Progenitor cell of endocrine pancreas (in vitro differentiated cells): ENCODE results near the gene FLRT1. TPM values are rescaled to one million over a fixed set of nuclear protein-coding genes. Genes with fewer than 3 reads are reported as not detected.

Experiments
- DNase-seq: peaks from one replicate; pipeline ENCODE4 v3.0.0; 2021; ENCODE audit warnings: low spot score; ENCODE audit not compliant: unreplicated experiment
- H3K27ac Mint-ChIP-seq: 2 replicates; pipeline ENCODE4 v1.8.0; 2021; ENCODE audit warnings: mild to moderate bottlenecking, moderate library complexity, mixed read lengths
- H3K27me3 Mint-ChIP-seq: 2 replicates; pipeline ENCODE4 v1.8.0; 2021; ENCODE audit warnings: mixed read lengths
- H3K36me3 Mint-ChIP-seq: 2 replicates; pipeline ENCODE4 v1.8.0; 2022; ENCODE audit warnings: mixed read lengths; ENCODE audit not compliant: insufficient read depth
- H3K4me1 Mint-ChIP-seq: 2 replicates; pipeline ENCODE4 v1.8.0; 2021; ENCODE audit warnings: low read depth, mixed read lengths
- H3K4me3 Mint-ChIP-seq: 2 replicates; pipeline ENCODE4 v1.8.0; 2021; ENCODE audit warnings: low read depth, mild to moderate bottlenecking, moderate library complexity, mixed read lengths
- H3K9me3 Mint-ChIP-seq: 2 replicates; pipeline ENCODE4 v1.8.0; 2021; ENCODE audit warnings: low read depth, mixed read lengths
- CTCF ChIP-seq: fragments of 200-600 bp; sonication (generic); IDR thresholded peaks from one replicate; pipeline ENCODE4 v1.5.0; 2021; ENCODE audit warnings: antibody characterized with exemption, mild to moderate bottlenecking; ENCODE audit not compliant: unreplicated experiment
- total RNA-seq: library from RNA; stranded (reverse); gene quantifications from 2 replicates; pipeline ENCODE4 v1.2.1, GENCODE V29; 2021

The FLRT1 gene
- total RNA-seq, 1 donor from 2014 or later = 0.17 TPM

GRCh38 chr11:64070314-64070681 lies 34.6 kb downstream of the FLRT1 start:
- H3K4me3 Mint-ChIP-seq = no peak overlapping the region
- no peak overlapping the region for H3K27ac Mint-ChIP-seq
- no peaks in the 10 kb centered on the region for H3K9me3 Mint-ChIP-seq
- no peak for TF ChIP-seq CTCF
- H3K4me1 Mint-ChIP-seq = peaks cover 24% of the 10 kb centered on the region
- no peak for DNase-seq
- H3K36me3 Mint-ChIP-seq = no peaks in the 10 kb centered on the region
- H3K27me3 Mint-ChIP-seq = peaks cover 18% of the 10 kb centered on the region

GRCh38 chr11:64071849-64072248 lies 36.1 kb downstream of the FLRT1 start:
- peak; percentile 42 for DNase-seq
- Mint-ChIP-seq H3K27me3 (peaks cover 23% of the 10 kb centered on the region), H3K36me3 (no peaks in the 10 kb centered on the region), H3K27ac (no peak overlapping the region), H3K4me1 (peaks cover 23% of the 10 kb centered on the region), H3K4me3 (no peak overlapping the region), H3K9me3 (no peaks in the 10 kb centered on the region)
- TF ChIP-seq CTCF = no peak

GRCh38 chr11:64072403-64072802 lies 36.7 kb downstream of the FLRT1 start:
- Mint-ChIP-seq H3K27ac (no peak overlapping the region), H3K4me3 (no peak overlapping the region), H3K27me3 (peaks cover 24% of the 10 kb centered on the region), H3K9me3 (no peaks in the 10 kb centered on the region), H3K4me1 (peaks cover 23% of the 10 kb centered on the region), H3K36me3 (no peaks in the 10 kb centered on the region)
- TF ChIP-seq CTCF = no peak
- no peak for DNase-seq

GRCh38 chr11:64072871-64073270 lies 37.1 kb downstream of the FLRT1 start:
- no peak for DNase-seq
- peaks cover 23% of the 10 kb centered on the region for H3K4me1 Mint-ChIP-seq
- no peak for TF ChIP-seq CTCF
- no peaks in the 10 kb centered on the region for H3K9me3 Mint-ChIP-seq
- peaks cover 23% of the 10 kb centered on the region for H3K27me3 Mint-ChIP-seq
- H3K27ac Mint-ChIP-seq = no peak overlapping the region
- no peaks in the 10 kb centered on the region for H3K36me3 Mint-ChIP-seq
- H3K4me3 Mint-ChIP-seq = no peak overlapping the region

GRCh38 chr11:64073542-64073941 lies 37.8 kb downstream of the FLRT1 start:
- DNase-seq = no peak
- no peak overlapping the region for H3K4me3 Mint-ChIP-seq
- no peaks in the 10 kb centered on the region for H3K36me3 Mint-ChIP-seq
- H3K4me1 Mint-ChIP-seq = peaks cover 23% of the 10 kb centered on the region
- TF ChIP-seq CTCF = no peak
- no peak overlapping the region for H3K27ac Mint-ChIP-seq
- H3K27me3 Mint-ChIP-seq = peaks cover 16% of the 10 kb centered on the region
- H3K9me3 Mint-ChIP-seq = no peaks in the 10 kb centered on the region

- no peaks in the 10 kb centered on the region for H3K36me3 Mint-ChIP-seq
- no peak for DNase-seq
- no peak overlapping the region for H3K27ac Mint-ChIP-seq
- no peaks in the 10 kb centered on the region for H3K9me3 Mint-ChIP-seq
- H3K4me1 Mint-ChIP-seq = peaks cover 20% of the 10 kb centered on the region
- H3K4me3 Mint-ChIP-seq = no peak overlapping the region
- no peak for TF ChIP-seq CTCF
- H3K27me3 Mint-ChIP-seq = peaks cover 20% of the 10 kb centered on the region
Observed at GRCh38 chr11:64074239-64074638, 38.5 kb downstream of the FLRT1 start.
